Esophagus muscularis mucosa (tissue), 4 donors: ENCODE results near the gene RBM34. TPM values are rescaled to one million over a fixed set of nuclear protein-coding genes. Genes with fewer than 3 reads are reported as not detected.

Experiments used
- DNase-seq: peaks from one replicate; pipeline ENCODE4 v3.0.0-alpha.2; 2017; ENCODE audit errors: extremely low spot score
- H3K27ac ChIP-seq, 4 donors: fragments of 200-600 bp; sonication (generic); replicated peaks in 1 of 4; 1 replicate in 3 of 4; 2 replicates in 1 of 4; pipeline ENCODE4 v1.5.1; 2016 to 2019; ENCODE audit warnings: mild to moderate bottlenecking in 1 of 4
- H3K27me3 ChIP-seq, 4 donors: fragments of 200-600 bp; sonication (generic); one replicate each; pipeline versions ENCODE4 v1.5.1 to v1.6.0; 2016 to 2019
- H3K36me3 ChIP-seq, 4 donors: fragments of 200-600 bp; sonication (generic); one replicate each; pipeline ENCODE4 v1.5.1; 2016 to 2019
- H3K4me1 ChIP-seq, 4 donors: fragments of 200-600 bp; sonication (generic); one replicate each; pipeline ENCODE4 v1.5.1; 2016 to 2019
- H3K4me3 ChIP-seq, 4 donors: fragments of 200-600 bp; sonication (generic); 1 replicate in 2 of 4; 2 replicates in 2 of 4; pipeline ENCODE4 v1.5.1; 2016 to 2019; ENCODE audit warnings: mild to moderate bottlenecking in 4 of 4, moderate library complexity in 1 of 4
- H3K9me3 ChIP-seq, 4 donors: fragments of 200-600 bp; sonication (generic); 1 replicate in 3 of 4; 2 replicates in 1 of 4; pipeline ENCODE4 v1.5.1; 2016 to 2019
- CTCF ChIP-seq, 3 experiments: fragments of 200-600 bp in 2 of 3; fragments of 450-650 bp in 1 of 3; sonication (generic) in 2 of 3; IDR thresholded peaks; one replicate each; pipeline ENCODE4 v1.5.1; 2017 to 2019; ENCODE audit warnings: antibody characterized with exemption in 3 of 3, mild to moderate bottlenecking in 2 of 3, moderate library complexity in 1 of 3
- EP300 ChIP-seq: sonication (generic); formaldehyde crosslinking; IDR thresholded peaks from one replicate; pipeline ENCODE4 v1.6.1; 2017; ENCODE audit warnings: antibody characterized with exemption
- POLR2A ChIP-seq: fragments of 450-650 bp; IDR thresholded peaks from one replicate; pipeline ENCODE4 v1.6.1; 2017; ENCODE audit warnings: antibody characterized with exemption, moderate library complexity, mild to moderate bottlenecking, low read depth
- POLR2AphosphoS5 ChIP-seq, 2 donors: sonication (generic); formaldehyde crosslinking; IDR thresholded peaks; one replicate each; pipeline ENCODE4 v1.6.1; 2017; ENCODE audit warnings: antibody characterized with exemption in 2 of 2
- WGBS: methylation state at CpG from one replicate; pipeline ENCODE4 v1.1.5; 2018; 5-methylcytosine and 5-hydroxymethylcytosine counted together
- intact Hi-C: fragments of 100-400 bp; cut with DNase I; formaldehyde crosslinking; loops from one replicate; pipeline ENCODE4 v1.15.1; 2023
- total RNA-seq, 4 donors: library from RNA; depleted of rRNA; stranded (reverse); fragments of >200 nt; gene quantifications; one replicate each; pipeline versions ENCODE4 v1.1.0 to v1.2.1, GENCODE V29; 2016

The RBM34 gene
- total RNA-seq, 4 donors from 2014 or later: 41.9 to 57.2 (median 53.4) TPM

- Histone ChIP-seq H3K27me3 (no peaks in the 10 kb centered on the region), H3K4me3 (no peak overlapping the region), H3K36me3 (peaks cover 0 to 13% (median 8%) of the 10 kb centered on the region in 4 donors), H3K27ac (no peak overlapping the region), H3K4me1 (peaks cover 11 to 21% (median 15%) of the 10 kb centered on the region in 4 donors), H3K9me3 (no peaks in the 10 kb centered on the region)
- WGBS: 60% methylated on average over 4 of the region's 4 CpGs
- TF ChIP-seq POLR2AphosphoS5 (IDR thresholded peaks at IDR 0.05) (no peak), CTCF (IDR thresholded peaks at IDR 0.05) (no peak), POLR2A (no peak), EP300 (no peak)
- intact Hi-C loops: loop anchor here (10.0 kb wide), 1 partner anchor 62 kb away; the partner anchor contains the start of gene RBM34
- no peak for DNase-seq
Observed at GRCh38 chr1:235102993-235103411, 58.0 kb downstream of the RBM34 start.

GRCh38 chr1:235102259-235102582, 58.8 kb downstream of the RBM34 start:
- 90% methylated on average over 3 of the region's 3 CpGs for WGBS
- Histone ChIP-seq H3K27me3 (no peaks in the 10 kb centered on the region), H3K4me1 (peaks cover 11 to 21% (median 15%) of the 10 kb centered on the region in 4 donors), H3K4me3 (no peak overlapping the region), H3K36me3 (peaks cover 0 to 5% (median under 1%) of the 10 kb centered on the region in 4 donors), H3K9me3 (no peaks in the 10 kb centered on the region), H3K27ac (no peak overlapping the region)
- intact Hi-C loops: loop anchor here (10.0 kb wide), 1 partner anchor 63 kb away; the partner anchor contains the start of gene RBM34
- DNase-seq: no peak
- TF ChIP-seq POLR2AphosphoS5 (IDR thresholded peaks at IDR 0.05): no peak
- no peak for TF ChIP-seq EP300
- no peak for TF ChIP-seq POLR2A
- no peak for TF ChIP-seq CTCF (IDR thresholded peaks at IDR 0.05)

GRCh38 chr1:235101558-235102258, 59.3 kb downstream of the RBM34 start:
- H3K9me3 ChIP-seq: no peaks in the 10 kb centered on the region
- H3K27me3 ChIP-seq: no peaks in the 10 kb centered on the region
- intact Hi-C loops: loop anchor here (10.0 kb wide), 1 partner anchor 63 kb away; the partner anchor contains the start of gene RBM34
- TF ChIP-seq EP300 (no peak), POLR2AphosphoS5 (IDR thresholded peaks at IDR 0.05) (no peak), CTCF (IDR thresholded peaks at IDR 0.05) (no peak), POLR2A (no peak)
- WGBS: 92% methylated on average over 5 of the region's 5 CpGs
- H3K4me1 ChIP-seq: peaks cover 11 to 21% (median 15%) of the 10 kb centered on the region in 4 donors
- H3K36me3 ChIP-seq: no peaks in the 10 kb centered on the region
- no peak for DNase-seq
- H3K27ac ChIP-seq: no peak overlapping the region
- no peak overlapping the region for H3K4me3 ChIP-seq

- H3K27ac ChIP-seq: no peak overlapping the region
- no peaks in the 10 kb centered on the region for H3K9me3 ChIP-seq
- H3K27me3 ChIP-seq: no peaks in the 10 kb centered on the region
- H3K36me3 ChIP-seq: no peaks in the 10 kb centered on the region
- WGBS: 70% methylated on average over 13 of the region's 13 CpGs
- intact Hi-C loops: loop anchor here (10.0 kb wide), 1 partner anchor 65 kb away; the partner anchor contains the start of gene RBM34
- no peak for DNase-seq
- no peak for TF ChIP-seq EP300
- no peak for TF ChIP-seq CTCF (IDR thresholded peaks at IDR 0.05)
- TF ChIP-seq POLR2AphosphoS5 (IDR thresholded peaks at IDR 0.05): no peak
- TF ChIP-seq POLR2A: no peak
- H3K4me3 ChIP-seq: no peak overlapping the region
- peaks cover 11 to 18% (median 15%) of the 10 kb centered on the region in 4 donors for H3K4me1 ChIP-seq
Observed at GRCh38 chr1:235100194-235100772, 60.8 kb downstream of the RBM34 start.
